Activated T-cell treated with anti-CD3 and anti-CD28 coated beads, Interleukin-2, amount 50 U/mL, for 72 hours (primary cell): ENCODE data around the gene TRO. TPM values are rescaled to one million over a fixed set of nuclear protein-coding genes. Genes with fewer than 3 reads are reported as not detected.

Experiments
- ATAC-seq, 2 donors: fragments of 150-1000 bp; cut with Tn5 transposase; replicated peaks in 1 of 2; 2 replicates each; pipeline ENCODE4 v1.10.0; 2021; ENCODE audit warnings: moderate library complexity in 2 of 2, mild to moderate bottlenecking in 1 of 2
- DNase-seq, 2 donors: peaks; one replicate each; pipeline ENCODE4 v3.0.0; 2021 to 2022; ENCODE audit warnings: mixed read lengths in 1 of 2
- H3K27ac Mint-ChIP-seq: one replicate; pipeline ENCODE4 v1.8.0; 2022; ENCODE audit warnings: mild to moderate bottlenecking, moderate library complexity, mixed read lengths
- H3K27me3 Mint-ChIP-seq: one replicate; pipeline ENCODE4 v1.8.0; 2022; ENCODE audit warnings: low read depth, mixed read lengths
- H3K36me3 Mint-ChIP-seq, 2 donors: one replicate each; pipeline ENCODE4 v1.8.0; 2022; ENCODE audit warnings: mixed read lengths in 2 of 2, mild to moderate bottlenecking in 1 of 2; ENCODE audit not compliant: insufficient read depth in 2 of 2
- H3K4me1 Mint-ChIP-seq: one replicate; pipeline ENCODE4 v1.8.0; 2022; ENCODE audit warnings: low read depth, mixed read lengths
- H3K4me3 Mint-ChIP-seq, 2 donors: one replicate each; pipeline ENCODE4 v1.8.0; 2022; ENCODE audit warnings: mild to moderate bottlenecking in 2 of 2, mixed read lengths in 2 of 2, moderate library complexity in 2 of 2
- H3K9me3 Mint-ChIP-seq, 2 donors: one replicate each; pipeline ENCODE4 v1.8.0; 2022; ENCODE audit warnings: mixed read lengths in 2 of 2
- total RNA-seq, 2 donors: library from RNA; stranded (reverse); gene quantifications; one replicate each; pipeline ENCODE4 v1.2.3, GENCODE V29; 2022

TRO gene
- total RNA-seq, 2 donors from 2014 or later = 4.1 to 7.6 TPM

- no peak overlapping the region for H3K4me3 Mint-ChIP-seq
- peaks cover 9% of the 10 kb centered on the region for H3K27me3 Mint-ChIP-seq
- DNase-seq = no peak
- H3K9me3 Mint-ChIP-seq = no peaks in the 10 kb centered on the region
- H3K36me3 Mint-ChIP-seq = no peaks in the 10 kb centered on the region
- no peak overlapping the region for H3K27ac Mint-ChIP-seq
- ATAC-seq = no peak
- H3K4me1 Mint-ChIP-seq = no peaks in the 10 kb centered on the region
Observed at GRCh38 chrX:54933150-54933826, 12.7 kb downstream of the TRO start.

GRCh38 chrX:54934058-54934457 lies 13.4 kb downstream of the TRO start:
- H3K27me3 Mint-ChIP-seq = peaks cover 9% of the 10 kb centered on the region
- no peak overlapping the region for H3K4me3 Mint-ChIP-seq
- ATAC-seq (no peak), DNase-seq (no peak)
- no peaks in the 10 kb centered on the region for H3K36me3 Mint-ChIP-seq
- H3K4me1 Mint-ChIP-seq = no peaks in the 10 kb centered on the region
- H3K9me3 Mint-ChIP-seq = no peaks in the 10 kb centered on the region
- no peak overlapping the region for H3K27ac Mint-ChIP-seq

DNA sequence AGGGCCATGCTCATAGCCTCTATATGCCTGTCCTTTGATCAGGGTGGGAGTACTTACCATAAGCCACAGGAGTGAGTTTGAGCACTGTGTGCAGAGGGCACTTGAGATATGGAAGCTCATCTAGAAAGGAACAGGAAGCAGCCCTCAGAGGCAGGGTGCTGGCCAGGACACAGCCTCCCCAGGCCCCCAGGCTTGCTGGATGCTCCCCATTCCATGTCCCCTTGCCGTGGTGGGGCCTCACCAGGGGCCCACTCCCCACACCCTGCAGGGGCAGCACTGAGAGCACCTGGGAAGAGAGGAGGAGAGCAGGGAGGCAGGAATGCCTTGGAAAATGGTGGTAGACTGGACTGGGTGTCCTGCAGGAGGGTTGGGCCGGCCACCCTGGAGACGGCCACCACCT lies 14.3 kb downstream of the TRO start:
- Mint-ChIP-seq H3K4me3 (no peak overlapping the region), H3K4me1 (no peaks in the 10 kb centered on the region), H3K9me3 (no peaks in the 10 kb centered on the region), H3K36me3 (no peaks in the 10 kb centered on the region), H3K27me3 (peaks cover 9% of the 10 kb centered on the region), H3K27ac (no peak overlapping the region)
- no peak for ATAC-seq
- DNase-seq = no peak

DNA sequence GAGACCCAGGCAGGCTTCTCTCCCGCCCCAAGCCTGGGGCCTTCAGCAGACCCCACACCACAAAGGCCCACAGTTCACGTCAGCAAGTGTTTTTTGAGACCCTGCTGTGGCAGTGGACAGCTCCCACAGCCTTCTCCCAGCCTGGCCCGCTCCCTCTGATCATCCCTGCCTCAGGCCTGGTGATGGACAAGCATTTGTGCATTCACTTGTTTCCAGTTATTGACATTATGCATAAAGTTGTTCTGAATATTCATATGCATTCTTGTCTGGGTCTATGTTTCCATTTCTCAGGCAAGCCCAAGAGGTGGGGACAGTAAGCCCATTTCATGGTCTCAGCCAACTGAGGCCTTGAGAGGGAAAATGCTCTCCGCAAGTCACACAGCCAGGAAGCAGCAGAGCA lies 14.7 kb downstream of the TRO start:
- DNase-seq = no peak

DNA sequence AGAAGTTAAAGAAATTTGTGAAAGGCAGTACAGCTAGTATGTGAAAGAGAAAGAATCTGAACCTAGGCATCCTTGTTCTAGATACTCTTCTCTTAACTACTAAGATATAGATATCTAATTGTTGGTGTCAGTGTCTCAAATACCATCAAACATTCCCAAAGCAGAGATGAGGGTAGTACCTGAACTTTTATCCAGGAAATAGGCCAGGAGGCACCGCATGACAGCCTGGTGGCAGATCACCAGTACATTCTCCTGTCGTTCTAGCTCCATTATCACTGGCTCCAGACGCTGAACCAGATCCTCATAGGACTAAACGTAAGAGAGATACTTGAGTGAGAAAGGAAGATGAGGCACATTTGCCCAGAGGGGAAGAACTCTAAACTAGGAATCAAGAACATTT lies 16.8 kb downstream of the TRO start:
- H3K27me3 Mint-ChIP-seq = peaks cover 8% of the 10 kb centered on the region
- H3K36me3 Mint-ChIP-seq = no peaks in the 10 kb centered on the region
- H3K27ac Mint-ChIP-seq = no peak overlapping the region
- no peak overlapping the region for H3K4me3 Mint-ChIP-seq
- no peak for DNase-seq
- H3K4me1 Mint-ChIP-seq = no peaks in the 10 kb centered on the region
- no peak for ATAC-seq
- H3K9me3 Mint-ChIP-seq = no peaks in the 10 kb centered on the region

More for the DNA sequence above, 14.7 kb downstream of the TRO start:
- no peaks in the 10 kb centered on the region for H3K9me3 Mint-ChIP-seq
- no peak for ATAC-seq
- H3K4me3 Mint-ChIP-seq = no peak overlapping the region
- peaks cover 9% of the 10 kb centered on the region for H3K27me3 Mint-ChIP-seq
- no peak overlapping the region for H3K27ac Mint-ChIP-seq
- H3K36me3 Mint-ChIP-seq = no peaks in the 10 kb centered on the region
- no peaks in the 10 kb centered on the region for H3K4me1 Mint-ChIP-seq

- no peak for ATAC-seq
- H3K27me3 Mint-ChIP-seq = peaks cover 28% of the 10 kb centered on the region
- no peak overlapping the region for H3K27ac Mint-ChIP-seq
- H3K4me3 Mint-ChIP-seq = no peak overlapping the region
- no peaks in the 10 kb centered on the region for H3K36me3 Mint-ChIP-seq
- no peak for DNase-seq
- no peaks in the 10 kb centered on the region for H3K4me1 Mint-ChIP-seq
- H3K9me3 Mint-ChIP-seq = no peaks in the 10 kb centered on the region
Observed at GRCh38 chrX:54944816-54945215, 24.2 kb downstream of the TRO start.

- no peaks in the 10 kb centered on the region for H3K36me3 Mint-ChIP-seq
- DNase-seq = no peak
- H3K4me3 Mint-ChIP-seq = no peak overlapping the region
- H3K9me3 Mint-ChIP-seq = no peaks in the 10 kb centered on the region
- H3K4me1 Mint-ChIP-seq = no peaks in the 10 kb centered on the region
- peaks cover 28% of the 10 kb centered on the region for H3K27me3 Mint-ChIP-seq
- no peak for ATAC-seq
- H3K27ac Mint-ChIP-seq = no peak overlapping the region
Observed at GRCh38 chrX:54945224-54945623, 24.6 kb downstream of the TRO start.

DNA sequence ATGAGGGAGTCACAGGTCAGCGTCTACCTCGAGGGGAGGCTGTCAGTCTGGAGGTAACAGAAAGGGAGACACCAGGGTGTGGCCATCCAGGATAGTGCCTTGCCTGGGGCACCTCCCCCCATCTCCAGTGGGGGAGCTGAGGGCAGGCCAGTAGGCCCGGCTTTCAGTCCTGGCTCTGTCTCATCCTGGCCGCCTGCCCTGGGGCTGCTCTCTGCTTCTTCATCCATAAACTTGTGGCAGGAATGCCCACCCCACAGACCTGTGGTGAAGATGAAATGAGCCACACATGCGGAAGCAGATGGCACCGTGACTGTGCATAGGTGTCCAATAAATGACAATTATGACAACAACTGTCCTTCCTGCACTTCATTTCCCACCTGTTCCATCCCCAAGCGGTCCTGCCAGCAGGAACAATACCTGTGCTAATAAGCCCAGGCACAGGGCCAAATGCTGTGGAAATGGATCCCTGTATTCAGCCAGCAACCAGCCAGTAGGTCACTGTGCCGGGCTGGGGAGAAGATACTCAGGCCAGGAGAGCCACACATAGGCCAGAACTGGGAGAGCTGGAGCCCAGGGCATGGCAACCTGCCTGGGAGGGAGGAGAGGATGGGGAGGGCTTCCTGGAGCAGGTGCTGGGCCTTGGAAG lies 30.2 kb downstream of the TRO start:
- H3K36me3 Mint-ChIP-seq = no peaks in the 10 kb centered on the region
- H3K9me3 Mint-ChIP-seq = no peaks in the 10 kb centered on the region
- peaks cover 23% of the 10 kb centered on the region for H3K27me3 Mint-ChIP-seq
- H3K4me1 Mint-ChIP-seq = no peaks in the 10 kb centered on the region
- no peak for ATAC-seq
- no peak overlapping the region for H3K4me3 Mint-ChIP-seq
- no peak for DNase-seq
- H3K27ac Mint-ChIP-seq = no peak overlapping the region

- Mint-ChIP-seq H3K27ac (no peak overlapping the region), H3K4me3 (no peak overlapping the region), H3K36me3 (no peaks in the 10 kb centered on the region), H3K4me1 (peaks cover 16% of the 10 kb centered on the region), H3K27me3 (peaks cover 14% of the 10 kb centered on the region), H3K9me3 (no peaks in the 10 kb centered on the region)
- DNase-seq (no peak), ATAC-seq (no peak)
Observed at GRCh38 chrX:54961750-54962149, 41.1 kb downstream of the TRO start.

DNA sequence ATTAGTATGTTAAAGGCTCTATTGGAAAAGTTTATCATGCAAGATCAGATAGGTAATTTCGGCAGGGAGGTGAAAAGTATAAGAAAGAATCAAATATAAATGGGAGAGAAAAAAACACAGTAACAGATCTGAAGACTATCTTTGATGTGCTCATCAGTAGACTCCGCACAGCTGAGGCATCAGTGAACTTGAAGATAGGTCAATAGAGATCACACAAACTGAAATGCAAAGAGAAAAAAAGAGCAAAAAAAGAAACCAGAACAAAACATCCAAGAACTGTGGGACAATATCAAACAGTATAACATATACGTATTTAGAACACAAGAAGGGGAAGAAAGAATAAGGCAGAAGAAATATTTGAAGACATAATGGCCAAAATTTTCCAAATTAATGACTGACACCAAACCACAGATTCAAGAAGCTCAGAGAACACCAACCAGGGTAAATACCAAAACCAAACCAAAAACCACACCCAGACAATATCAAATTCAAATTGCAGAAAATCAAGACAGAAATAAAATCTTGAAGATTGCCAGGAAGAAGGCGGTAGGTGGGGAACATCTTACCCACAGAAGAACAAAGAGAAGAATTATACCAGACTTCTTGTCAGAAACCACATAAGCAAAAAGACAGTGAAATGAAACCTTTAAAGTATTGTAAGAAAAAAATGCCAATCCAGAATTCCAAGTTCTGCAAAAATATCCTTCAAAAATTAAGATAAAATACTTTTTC lies 44.3 kb downstream of the TRO start:
- no peaks in the 10 kb centered on the region for H3K9me3 Mint-ChIP-seq
- H3K4me3 Mint-ChIP-seq = peak overlapping the region in 1 of 2 donors; percentile 15
- peaks cover 14% of the 10 kb centered on the region for H3K27me3 Mint-ChIP-seq
- H3K36me3 Mint-ChIP-seq = no peaks in the 10 kb centered on the region
- ATAC-seq (no peak), DNase-seq (no peak)
- H3K27ac Mint-ChIP-seq = no peak overlapping the region
- peaks cover 19% of the 10 kb centered on the region for H3K4me1 Mint-ChIP-seq

DNA sequence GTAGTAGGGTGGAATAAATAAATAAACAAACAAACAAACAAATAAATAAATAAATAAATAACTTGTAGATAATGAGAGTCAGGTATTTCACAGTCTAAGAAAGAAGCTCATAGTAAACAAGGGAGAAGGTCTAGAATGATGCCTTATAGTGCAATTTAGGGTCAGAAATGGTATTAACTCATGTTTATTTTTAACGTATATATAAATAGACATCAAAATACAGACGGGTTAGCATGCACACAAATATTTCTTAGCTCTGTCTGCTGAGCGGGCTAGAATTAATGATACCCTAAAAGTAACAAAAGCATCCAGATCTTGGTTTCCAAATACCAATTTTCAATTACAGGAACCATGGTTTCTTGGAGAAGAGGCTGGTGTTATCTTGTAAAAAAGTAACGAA lies 56.8 kb downstream of the TRO start:
- no peak for DNase-seq
- Mint-ChIP-seq H3K36me3 (no peaks in the 10 kb centered on the region), H3K27me3 (peaks cover 19% of the 10 kb centered on the region), H3K4me3 (no peak overlapping the region), H3K27ac (no peak overlapping the region), H3K4me1 (no peaks in the 10 kb centered on the region), H3K9me3 (no peaks in the 10 kb centered on the region)
- ATAC-seq = no peak

DNA sequence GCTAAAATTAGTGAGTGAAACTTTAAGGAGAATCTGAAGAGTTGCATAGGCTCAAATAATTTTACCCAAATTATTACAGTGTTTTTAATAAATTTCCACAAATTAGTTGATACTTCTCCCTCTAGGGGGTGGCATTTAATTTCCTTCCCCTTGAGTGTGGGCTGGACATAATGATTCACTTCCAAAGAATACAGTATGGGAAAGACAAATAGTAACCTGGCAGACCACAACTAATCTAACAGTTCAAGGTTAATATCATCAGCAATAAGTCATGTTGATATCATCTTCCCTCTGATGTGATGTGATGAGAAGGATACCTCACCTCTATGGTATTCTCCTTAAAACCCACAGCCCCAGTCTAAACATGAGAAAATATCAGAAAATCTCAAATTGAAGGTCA lies 57.8 kb downstream of the TRO start:
- DNase-seq (no peak), ATAC-seq (no peak)
- Mint-ChIP-seq H3K4me1 (no peaks in the 10 kb centered on the region), H3K36me3 (no peaks in the 10 kb centered on the region), H3K4me3 (no peak overlapping the region), H3K27ac (no peak overlapping the region), H3K27me3 (peaks cover 10% of the 10 kb centered on the region), H3K9me3 (no peaks in the 10 kb centered on the region)

DNA sequence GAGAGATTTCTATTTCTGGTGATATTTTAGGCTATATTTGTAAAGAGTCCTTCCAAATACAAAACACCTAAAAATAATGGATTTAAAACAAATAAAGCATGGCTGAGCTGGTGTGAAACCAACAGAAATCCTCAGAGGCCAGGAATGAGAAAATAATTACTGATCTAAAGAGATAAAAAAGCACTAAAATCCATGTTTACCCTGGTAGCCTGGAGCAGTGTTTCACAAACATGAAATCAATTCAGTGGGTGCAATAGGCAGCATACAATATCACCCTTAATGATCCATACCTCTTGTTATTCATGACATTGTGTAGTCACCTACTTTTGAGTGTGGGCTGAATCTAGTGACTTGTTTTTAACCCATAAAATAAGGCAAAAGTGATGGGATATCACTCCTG lies 58.8 kb downstream of the TRO start:
- Mint-ChIP-seq H3K4me3 (no peak overlapping the region), H3K9me3 (no peaks in the 10 kb centered on the region), H3K4me1 (no peaks in the 10 kb centered on the region), H3K27me3 (peaks cover 8% of the 10 kb centered on the region), H3K27ac (no peak overlapping the region), H3K36me3 (no peaks in the 10 kb centered on the region)
- no peak for DNase-seq
- ATAC-seq = no peak
